Fibroblast of lung (primary cell): ENCODE data around the gene DLGAP1.

ENCODE experiments used
- EZH2 ChIP-seq: IDR thresholded peaks from 2 replicates; pipeline ENCODE4 v1.5.1; 2012; ENCODE audit warnings: low read length, control low read depth, mild to moderate bottlenecking; ENCODE audit errors: missing control alignments
- TF ChIP-seq, protein P1 (sequence below), 2 donors: IDR thresholded peaks in 1 of 2; conservative IDR thresholded peaks in 1 of 2; 1 replicate in 1 of 2; 2 replicates in 1 of 2; pipeline ENCODE4 v1.5.1; 2011 to 2012; ENCODE audit warnings: low read length in 2 of 2, control low read depth in 1 of 2, inconsistent platforms in 1 of 2, low read depth in 1 of 2, mild to moderate bottlenecking in 1 of 2

DNA sequence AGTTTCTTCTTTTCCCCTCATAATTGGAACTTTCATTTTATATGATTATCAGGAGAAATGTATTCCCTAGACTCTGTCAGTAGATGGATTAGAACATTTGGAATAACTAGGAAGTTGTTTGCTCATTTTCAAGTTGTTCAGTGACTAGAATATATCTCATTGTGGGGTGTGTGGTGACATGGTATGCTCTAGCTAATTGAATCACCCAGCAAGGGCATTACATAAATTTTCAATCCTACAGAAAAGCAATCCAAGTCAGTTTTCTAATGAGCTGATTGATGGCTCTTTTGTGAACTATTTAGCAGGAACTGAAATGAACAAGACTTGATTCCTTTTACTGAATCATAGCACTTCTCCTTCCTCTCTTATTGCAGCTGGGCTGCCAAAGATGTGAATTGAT, 543.7 kb downstream of the DLGAP1 start:
- TF ChIP-seq, protein P1, sequence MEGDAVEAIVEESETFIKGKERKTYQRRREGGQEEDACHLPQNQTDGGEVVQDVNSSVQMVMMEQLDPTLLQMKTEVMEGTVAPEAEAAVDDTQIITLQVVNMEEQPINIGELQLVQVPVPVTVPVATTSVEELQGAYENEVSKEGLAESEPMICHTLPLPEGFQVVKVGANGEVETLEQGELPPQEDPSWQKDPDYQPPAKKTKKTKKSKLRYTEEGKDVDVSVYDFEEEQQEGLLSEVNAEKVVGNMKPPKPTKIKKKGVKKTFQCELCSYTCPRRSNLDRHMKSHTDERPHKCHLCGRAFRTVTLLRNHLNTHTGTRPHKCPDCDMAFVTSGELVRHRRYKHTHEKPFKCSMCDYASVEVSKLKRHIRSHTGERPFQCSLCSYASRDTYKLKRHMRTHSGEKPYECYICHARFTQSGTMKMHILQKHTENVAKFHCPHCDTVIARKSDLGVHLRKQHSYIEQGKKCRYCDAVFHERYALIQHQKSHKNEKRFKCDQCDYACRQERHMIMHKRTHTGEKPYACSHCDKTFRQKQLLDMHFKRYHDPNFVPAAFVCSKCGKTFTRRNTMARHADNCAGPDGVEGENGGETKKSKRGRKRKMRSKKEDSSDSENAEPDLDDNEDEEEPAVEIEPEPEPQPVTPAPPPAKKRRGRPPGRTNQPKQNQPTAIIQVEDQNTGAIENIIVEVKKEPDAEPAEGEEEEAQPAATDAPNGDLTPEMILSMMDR (conservative IDR thresholded peaks at IDR 0.05 in 1 of 2, IDR thresholded peaks at IDR 0.05 in 1 of 2; ENCODE audit: low read depth in 1 of 2, low read length in 2 of 2), result no peak
- TF ChIP-seq EZH2, result no peak
